NCI-H345 (cell line): ENCODE data around the gene AREL1.

Source experiments
- DNase-seq: peaks from one replicate; lab custom pipeline; 2025; lab: John Stamatoyannopoulos, UW

AREL1 gene

DNA sequence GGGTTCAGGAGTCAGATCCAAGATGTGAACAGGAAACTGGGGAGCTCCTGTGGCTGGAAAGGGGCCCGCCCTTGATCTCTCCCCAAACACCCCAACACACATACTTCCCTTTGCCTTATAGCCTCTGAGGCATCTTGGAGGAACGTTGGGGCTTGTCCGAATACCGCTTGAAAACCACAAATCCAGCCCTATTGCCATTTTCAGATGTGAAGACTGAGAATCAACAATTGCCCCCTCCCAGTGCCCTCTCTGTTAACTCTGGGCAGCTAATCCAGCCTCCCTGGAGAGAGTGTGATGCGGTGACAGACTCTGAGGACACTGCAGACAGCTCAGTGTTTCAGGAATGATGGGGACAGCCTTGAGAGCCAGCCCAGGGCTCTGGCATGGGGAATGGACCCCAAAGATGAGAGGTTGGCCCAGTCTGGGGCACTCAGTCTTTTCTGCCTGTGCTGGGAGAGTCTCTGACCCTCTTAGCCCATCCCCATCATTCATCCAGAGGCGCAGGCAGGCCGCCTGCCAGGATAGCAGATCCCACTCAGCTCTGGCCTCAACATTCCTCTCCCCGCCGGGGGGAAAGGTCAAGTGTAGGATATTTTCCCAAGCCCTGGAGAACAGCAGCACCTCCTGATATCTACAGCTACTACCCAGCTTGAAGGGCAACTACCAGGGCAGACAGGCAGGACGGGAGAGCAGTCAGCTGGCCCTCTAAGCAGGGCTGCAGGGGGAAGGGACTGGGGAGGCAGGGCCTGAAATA, 76.3 kb downstream of the AREL1 start:
- no peak for DNase-seq

DNA sequence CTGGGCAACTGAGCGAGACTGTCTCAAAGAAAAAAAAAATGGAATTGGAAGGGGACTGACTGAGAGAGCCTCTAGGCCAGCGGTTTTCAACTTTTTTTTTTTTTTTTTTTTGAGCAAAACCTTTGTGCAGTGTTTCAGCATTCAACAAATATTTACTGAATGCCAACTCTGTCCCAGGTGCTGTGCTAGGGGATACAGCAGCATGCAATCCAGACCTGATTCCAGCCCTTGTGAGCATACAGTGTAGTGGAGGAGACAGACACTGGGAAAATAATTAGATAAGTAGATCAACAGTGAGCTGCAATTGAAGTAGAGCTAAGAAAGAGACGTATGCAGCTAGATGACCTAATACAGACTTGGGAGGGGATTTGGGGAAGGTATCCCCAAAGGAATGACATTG, 77.0 kb downstream of the AREL1 start:
- no peak for DNase-seq

- no peak for DNase-seq
Measured at GRCh38 chr14:74634964-74635363, 77.9 kb downstream of the AREL1 start.

GRCh38 chr14:74634481-74634880, 78.4 kb downstream of the AREL1 start:
- no peak for DNase-seq

DNA sequence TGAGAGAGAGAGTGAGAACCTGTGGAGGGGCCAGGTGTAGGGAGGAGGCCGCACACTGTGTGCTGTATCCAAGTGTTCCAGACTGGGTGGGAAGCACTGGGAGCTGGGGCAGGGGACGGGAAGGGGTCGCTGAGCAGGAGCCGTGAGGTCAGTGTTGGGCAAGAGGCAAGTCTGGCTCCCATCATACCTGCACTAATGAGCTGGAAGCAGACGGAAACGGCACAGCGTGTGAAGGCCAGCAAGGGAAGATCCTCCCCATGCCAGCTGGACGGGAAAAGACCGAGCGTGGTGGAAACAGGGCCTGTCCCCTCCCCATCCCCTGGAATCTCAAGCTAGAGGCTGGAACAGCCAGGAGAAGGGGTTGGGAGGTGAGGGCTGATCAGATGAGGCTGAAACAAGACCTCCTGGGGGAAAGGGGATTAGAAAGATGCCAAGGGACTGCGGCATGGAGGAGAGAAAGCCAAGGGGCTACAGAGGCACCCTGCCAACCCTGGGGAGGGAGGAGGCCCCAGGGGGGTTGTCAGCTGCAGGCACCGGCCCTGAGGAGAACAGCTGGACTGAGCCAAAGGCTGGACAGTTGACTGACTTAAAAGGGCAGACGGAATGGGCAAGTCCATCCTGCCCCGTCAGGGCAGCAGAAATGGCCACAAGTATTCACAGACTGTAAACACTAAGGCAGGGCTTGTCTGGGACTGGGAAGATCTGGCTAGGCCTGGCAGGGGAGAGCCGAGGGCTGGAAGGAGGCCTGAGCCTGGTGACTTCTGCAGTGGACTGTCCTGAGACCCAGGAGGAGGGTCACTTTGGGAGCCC, 81.8 kb downstream of the AREL1 start:
- no peak for DNase-seq

DNA sequence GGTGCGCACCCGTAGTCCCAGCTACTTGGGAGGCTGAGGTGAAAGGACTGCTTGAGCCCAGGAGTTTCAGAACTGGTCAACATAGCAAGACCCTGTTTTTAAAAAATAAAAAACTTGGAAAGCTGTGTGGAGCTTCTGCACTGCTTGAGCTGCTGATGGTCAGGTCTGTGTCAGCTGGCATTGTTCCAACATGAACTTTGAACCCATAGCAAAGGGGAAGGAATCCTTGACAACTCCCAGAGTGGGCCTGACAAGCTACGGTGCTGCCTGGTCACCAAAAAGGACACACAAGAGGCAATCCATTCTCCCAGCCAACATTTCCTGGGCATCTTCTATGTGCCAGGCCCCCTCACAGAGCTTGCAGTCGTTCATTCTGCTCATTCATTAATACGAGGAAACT, 84.5 kb downstream of the AREL1 start:
- no peak for DNase-seq

DNA sequence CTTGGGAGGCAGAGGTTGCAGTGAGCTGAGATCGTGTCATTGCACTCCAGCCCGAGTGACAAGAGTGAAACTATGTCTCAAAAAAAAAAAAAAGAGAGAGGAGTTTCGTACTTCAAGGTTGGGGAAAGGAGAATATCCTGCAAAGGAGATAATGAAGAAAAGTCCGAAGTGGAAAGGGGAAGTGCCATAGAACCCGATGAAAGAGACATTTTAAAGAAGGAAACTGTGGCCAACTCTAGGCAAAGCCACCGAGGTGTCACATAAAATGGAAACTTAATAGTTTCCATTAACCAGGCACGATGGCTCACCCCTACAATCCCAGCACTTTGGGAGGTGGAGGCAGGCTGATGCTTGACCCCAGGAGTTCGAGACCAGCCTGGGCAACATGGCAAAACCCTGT, 85.8 kb downstream of the AREL1 start:
- DNase-seq: no peak

GRCh38 chr14:74622257-74622656, 90.6 kb downstream of the AREL1 start:
- DNase-seq: no peak

- no peak for DNase-seq
Measured at GRCh38 chr14:74621556-74621955, 91.3 kb downstream of the AREL1 start.

- no peak for DNase-seq
Measured at GRCh38 chr14:74620923-74621322, 92.0 kb downstream of the AREL1 start.

DNA sequence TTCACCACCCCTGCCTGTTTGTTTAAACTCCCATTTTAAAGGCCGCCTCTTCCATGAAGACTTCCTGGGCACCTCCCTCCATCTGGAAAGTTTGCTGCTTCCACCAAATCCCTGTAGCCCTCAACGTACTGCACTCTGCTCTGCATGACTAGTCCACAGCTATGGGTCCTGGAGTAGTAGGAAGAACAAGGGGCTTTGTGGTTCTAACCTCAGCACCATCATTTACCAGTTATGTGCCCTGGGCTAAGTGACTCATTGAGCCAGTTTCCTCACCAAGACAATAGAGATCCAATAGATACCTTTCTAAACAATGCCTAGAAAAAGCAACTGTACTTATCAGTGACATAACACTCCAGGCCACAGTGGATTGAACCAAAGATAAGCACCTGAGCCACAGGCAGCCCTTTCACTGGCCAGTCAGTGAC, 92.4 kb downstream of the AREL1 start:
- DNase-seq: no peak

- DNase-seq: no peak
Measured at GRCh38 chr14:74619672-74620131, 93.2 kb downstream of the AREL1 start.

DNA sequence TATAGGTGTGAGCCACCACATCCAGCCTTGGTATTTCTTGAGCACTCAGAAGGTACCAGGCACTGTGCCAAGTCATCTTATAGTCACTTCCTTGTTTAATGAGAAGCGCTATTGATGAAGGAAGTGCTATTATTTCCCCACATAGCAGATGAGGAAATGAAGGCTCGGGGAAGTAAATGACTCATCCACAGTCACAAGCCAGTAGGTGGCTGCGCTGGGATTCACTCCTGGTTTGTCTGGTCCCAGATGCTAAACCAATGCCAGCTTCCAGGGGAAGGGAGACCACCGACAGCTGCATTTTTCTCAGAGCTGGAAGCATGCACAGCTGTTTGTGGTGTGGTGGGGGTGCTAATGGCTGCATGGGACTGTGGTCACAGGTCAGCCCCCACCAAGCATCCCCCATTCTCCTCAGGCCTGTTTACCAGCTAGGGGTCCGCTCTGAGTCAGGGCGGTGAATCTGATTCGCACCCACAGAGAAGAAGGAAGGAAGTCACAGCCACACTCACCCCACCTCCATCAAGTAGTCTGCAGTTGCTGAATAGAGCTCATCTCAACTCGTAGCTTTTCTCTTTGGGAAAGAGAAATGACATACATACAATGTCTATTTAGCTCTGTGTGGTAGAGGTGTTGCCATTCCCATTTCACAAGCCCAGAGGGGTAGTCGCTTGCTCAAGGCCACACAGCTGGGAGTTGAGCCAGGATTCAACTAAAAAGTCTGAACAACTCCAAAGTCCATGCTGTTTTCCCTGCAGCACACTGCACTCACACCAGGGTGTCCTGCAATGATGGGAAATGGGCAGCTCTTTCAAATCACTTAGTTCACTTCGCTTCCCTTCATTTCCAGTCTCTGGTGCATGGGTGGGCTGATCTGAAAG, 94.6 kb downstream of the AREL1 start:
- no peak for DNase-seq

DNA sequence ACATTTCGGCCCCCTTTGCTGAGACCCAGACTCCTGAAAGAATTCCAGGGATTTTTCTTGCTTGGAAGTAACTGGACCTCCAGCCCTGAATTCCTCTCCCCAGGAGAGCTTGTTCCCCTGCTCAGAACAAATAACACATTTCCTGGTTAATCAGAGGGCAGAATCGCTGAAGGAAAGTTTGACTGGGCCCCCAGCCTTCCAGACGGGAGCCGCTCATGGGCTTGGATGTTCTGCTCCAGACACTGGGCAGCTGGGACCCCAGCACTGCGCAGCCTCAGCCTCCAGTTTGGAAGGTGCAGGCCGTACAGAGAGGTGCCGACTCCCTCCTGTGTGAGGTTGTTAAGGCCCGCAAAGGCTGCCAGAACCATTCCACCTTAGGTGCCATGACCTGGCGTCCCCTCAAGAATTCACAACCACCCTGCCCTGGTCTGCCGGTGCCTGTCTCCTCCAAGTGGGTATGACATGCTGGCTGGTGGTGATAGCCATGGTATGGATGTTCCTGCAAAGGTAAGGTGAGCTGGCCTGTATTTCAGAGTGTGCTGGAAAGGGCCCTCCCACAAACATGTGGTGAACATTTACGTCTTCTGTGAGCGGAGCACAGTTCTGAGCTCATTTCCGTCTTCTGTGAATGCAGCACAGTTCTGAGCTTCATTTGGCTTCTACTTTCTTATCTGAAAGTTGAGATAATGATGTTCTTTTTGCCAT, 95.7 kb downstream of the AREL1 start:
- DNase-seq: no peak

- DNase-seq: no peak
Measured at GRCh38 chr14:74616507-74616906, 96.4 kb downstream of the AREL1 start.

GRCh38 chr14:74615735-74616134, 97.1 kb downstream of the AREL1 start:
- no peak for DNase-seq

DNA sequence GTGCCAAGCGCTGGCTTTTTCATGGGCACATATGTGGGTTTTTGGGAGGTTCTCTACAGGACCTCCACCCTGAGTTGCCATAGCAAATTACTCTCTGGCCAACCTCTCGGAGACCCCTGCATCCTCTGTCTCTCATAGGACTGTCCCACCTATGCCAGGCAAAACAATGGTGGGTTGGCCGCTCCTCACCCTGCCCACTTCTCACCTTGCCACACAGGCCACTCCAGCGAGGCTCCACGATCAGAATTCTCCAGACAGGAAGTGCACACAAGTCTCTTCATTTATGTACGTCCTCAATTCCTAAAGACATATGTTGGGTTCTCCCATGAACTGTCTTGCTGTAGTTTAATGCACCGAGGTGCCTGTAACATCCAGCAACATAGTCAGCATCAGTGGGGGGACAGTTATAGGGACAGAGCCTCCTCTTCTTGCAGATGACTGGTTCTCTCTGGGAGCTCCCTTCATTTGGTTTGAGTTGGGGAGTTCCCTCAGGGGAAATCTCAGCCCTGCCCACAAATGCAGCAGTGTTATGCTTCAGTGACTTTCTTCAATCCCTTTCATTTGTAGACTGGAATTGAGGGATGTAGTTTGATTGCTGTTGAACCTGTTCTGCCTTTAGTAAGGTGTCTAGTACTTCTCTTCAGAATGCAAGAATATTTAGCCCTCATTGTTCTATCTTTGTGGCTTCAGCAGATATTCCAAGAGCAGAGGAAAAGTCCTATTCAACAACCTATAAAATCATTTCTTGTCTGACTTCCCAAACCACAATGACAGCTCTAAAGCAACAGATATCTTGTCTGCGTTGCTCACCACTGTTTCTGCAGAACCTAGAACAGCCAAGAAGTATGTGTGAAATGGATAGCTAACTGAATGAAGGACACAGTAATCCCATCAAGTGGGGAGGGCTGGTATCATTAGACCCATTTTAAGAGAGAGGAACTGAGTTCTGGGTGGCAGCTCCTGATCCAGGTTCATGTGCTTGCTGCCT, 98.1 kb downstream of the AREL1 start:
- no peak for DNase-seq

- DNase-seq: no peak
Measured at GRCh38 chr14:74613211-74613914, 99.5 kb downstream of the AREL1 start.

GRCh38 chr14:74612350-74613021, 100.4 kb downstream of the AREL1 start:
- DNase-seq: peak; percentile 78
